RPMI8226 (cell line): ENCODE results near the gene TBC1D19.
A peak's percentile ranks its signal among the peaks of the same experiment; 100 is the strongest.

ENCODE experiments used
- DNase-seq: peaks from one replicate; pipeline ENCODE4 v3.0.0-alpha.2; 2015

Gene TBC1D19

GRCh38 chr4:26741491-26741871 is 157.6 kb downstream of the TBC1D19 start:
- no peak for DNase-seq

GRCh38 chr4:26746802-26747213 is 162.9 kb downstream of the TBC1D19 start:
- DNase-seq = peak; percentile 3

- DNase-seq = no peak
These were observed 164.9 kb downstream of the TBC1D19 start for GRCh38 chr4:26748811-26749210.

- DNase-seq = no peak
These were observed 166.0 kb downstream of the TBC1D19 start for GRCh38 chr4:26749867-26750266.

- DNase-seq = no peak
These were observed 167.1 kb downstream of the TBC1D19 start for GRCh38 chr4:26751004-26751403.

- DNase-seq = no peak
These were observed 168.0 kb downstream of the TBC1D19 start for GRCh38 chr4:26751838-26752237.

- DNase-seq = no peak
These were observed 169.3 kb downstream of the TBC1D19 start for GRCh38 chr4:26753187-26753586.

GRCh38 chr4:26753617-26754016 is 169.7 kb downstream of the TBC1D19 start:
- DNase-seq = no peak

- no peak for DNase-seq
These were observed 173.9 kb downstream of the TBC1D19 start for GRCh38 chr4:26757751-26758150.

- DNase-seq = no peak
These were observed 175.0 kb downstream of the TBC1D19 start for GRCh38 chr4:26758899-26759298.

- DNase-seq = no peak
These were observed 178.8 kb downstream of the TBC1D19 start for GRCh38 chr4:26762650-26763049.

GRCh38 chr4:26763063-26763462 is 179.2 kb downstream of the TBC1D19 start:
- DNase-seq = no peak

GRCh38 chr4:26763648-26764047 is 179.8 kb downstream of the TBC1D19 start:
- no peak for DNase-seq

- no peak for DNase-seq
These were observed 180.3 kb downstream of the TBC1D19 start for GRCh38 chr4:26764231-26764630.

GRCh38 chr4:26765515-26765914 is 181.6 kb downstream of the TBC1D19 start:
- no peak for DNase-seq

- no peak for DNase-seq
These were observed 182.3 kb downstream of the TBC1D19 start for GRCh38 chr4:26766141-26766540.

- no peak for DNase-seq
These were observed 188.4 kb downstream of the TBC1D19 start for GRCh38 chr4:26772096-26772873.

GRCh38 chr4:26779224-26779623 is 195.3 kb downstream of the TBC1D19 start:
- DNase-seq = no peak

- no peak for DNase-seq
These were observed 195.8 kb downstream of the TBC1D19 start for GRCh38 chr4:26779674-26780073.

- no peak for DNase-seq
These were observed 196.7 kb downstream of the TBC1D19 start for GRCh38 chr4:26780539-26780938.

GRCh38 chr4:26782168-26782829 is 198.4 kb downstream of the TBC1D19 start:
- DNase-seq = no peak

GRCh38 chr4:26782830-26783202 is 198.9 kb downstream of the TBC1D19 start:
- DNase-seq = no peak

- no peak for DNase-seq
These were observed 200.5 kb downstream of the TBC1D19 start for GRCh38 chr4:26784207-26784865.

- DNase-seq = no peak
These were observed 201.4 kb downstream of the TBC1D19 start for GRCh38 chr4:26785312-26785711.
